ENCODE measurements around the gene PROSER3.

- TF ChIP-seq ZNF565 (CRISPR knock-in tag; conservative IDR thresholded peaks at IDR 0.05; ENCODE audit: low read depth) (no peak), SNAI2 (CRISPR knock-in tag; IDR thresholded peaks at IDR 0.05) (no peak), PPARA (CRISPR knock-in tag; IDR thresholded peaks at IDR 0.05; ENCODE audit: borderline replicate concordance) (no peak), CSDC2 (CRISPR knock-in tag; IDR thresholded peaks at IDR 0.05) (no peak)
These were observed 35.5 kb upstream of the PROSER3 start for GRCh38 chr19:35722461-35722860.

Measured in SK-N-SH treated with all-trans-retinoic acid at 6 μM for 48 hours (cell line).